ENCODE measurements around the gene PAX9.
"Not testable (repeated sequence)": the region's sequence is repeated elsewhere in the genome, so short reads cannot be mapped to it uniquely, and the experiment has no call there.

PAX9 gene

DNA sequence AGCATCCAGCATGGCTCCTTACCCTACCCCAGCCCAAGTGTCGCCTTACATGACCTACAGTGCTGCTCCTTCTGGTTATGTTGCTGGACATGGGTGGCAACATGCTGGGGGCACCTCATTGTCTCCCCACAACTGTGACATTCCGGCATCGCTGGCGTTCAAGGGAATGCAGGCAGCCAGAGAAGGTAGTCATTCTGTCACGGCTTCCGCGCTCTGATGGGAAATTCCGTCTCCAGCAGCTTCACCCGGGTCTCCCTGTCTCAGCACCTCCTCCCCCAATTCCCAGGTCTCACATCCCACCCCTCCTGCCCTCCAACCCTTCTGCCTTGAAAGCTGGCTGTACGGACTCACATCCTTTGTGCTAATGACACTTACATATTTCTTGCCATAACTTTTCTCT lies 14.6 kb downstream of the PAX9 start:
- DNase-seq: peak; percentile 93

DNA sequence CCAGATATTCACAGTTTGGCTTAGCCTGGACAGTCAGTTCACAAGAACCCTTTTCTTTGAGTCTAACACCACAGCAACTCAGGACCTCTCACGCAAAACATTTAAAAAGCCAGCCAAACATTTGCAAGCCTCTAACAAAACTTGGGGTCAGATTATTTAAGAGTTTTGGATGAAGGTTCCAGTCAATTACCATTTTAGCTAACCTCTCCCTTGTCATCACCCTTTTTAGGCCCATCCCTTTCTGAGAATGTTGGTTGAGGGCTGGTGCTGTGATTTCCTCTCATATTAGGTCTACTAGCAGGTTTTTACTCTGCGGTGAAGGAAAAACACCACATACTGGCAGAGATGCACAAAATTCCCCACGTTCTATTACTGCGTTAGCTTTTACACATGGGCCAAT lies 20.7 kb downstream of the PAX9 start:
- no peak for DNase-seq

DNA sequence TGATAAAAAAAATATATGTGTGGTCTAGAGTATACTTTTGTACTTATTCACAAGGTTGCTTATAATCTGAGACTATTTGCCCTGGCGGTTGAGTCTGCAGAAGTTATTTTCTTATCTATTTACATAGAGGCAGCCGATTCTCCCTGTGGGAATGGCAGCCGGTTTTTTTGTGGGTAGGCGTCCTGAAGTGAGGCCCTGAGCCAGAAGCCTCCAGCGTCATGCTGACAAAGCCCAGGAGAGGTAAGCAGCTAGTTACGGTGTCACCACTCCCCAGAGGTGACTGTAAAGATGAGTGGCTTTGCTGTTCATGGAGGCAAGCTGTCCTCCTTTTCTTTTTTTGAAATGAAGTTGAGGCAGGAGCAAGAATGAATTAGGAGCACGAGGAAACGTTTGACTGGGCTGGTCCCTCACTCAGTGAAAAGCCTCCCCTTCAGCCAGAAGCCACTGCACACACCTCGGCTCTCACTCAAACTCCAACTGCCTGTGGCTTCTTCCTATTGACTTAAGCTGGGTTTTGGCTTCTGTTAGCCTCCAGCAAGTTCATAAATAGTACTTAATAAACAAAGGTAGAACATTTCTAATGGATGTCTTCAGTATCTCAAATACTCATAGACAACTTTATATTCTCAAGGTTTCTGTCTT lies 21.5 kb downstream of the PAX9 start:
- peak; percentile 95 for DNase-seq

DNA sequence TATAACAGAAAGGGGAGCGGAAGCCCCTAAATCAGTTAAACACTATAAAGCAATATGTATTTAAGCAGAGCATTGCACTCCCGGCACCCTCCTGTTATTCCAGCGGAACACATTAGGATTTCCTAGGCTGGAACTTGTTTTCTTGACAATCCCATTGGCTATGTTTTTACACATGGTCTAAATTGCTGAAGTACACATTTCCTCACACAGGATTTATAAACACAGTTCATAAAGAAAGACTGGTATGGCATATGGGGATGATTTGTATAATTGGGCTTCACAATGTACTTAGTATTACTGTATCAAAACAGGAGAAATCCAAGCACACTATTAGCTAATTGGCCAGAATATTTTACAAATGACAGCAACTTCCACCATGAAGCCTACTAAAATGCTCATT lies 23.3 kb downstream of the PAX9 start:
- peak; percentile 49 for DNase-seq

DNA sequence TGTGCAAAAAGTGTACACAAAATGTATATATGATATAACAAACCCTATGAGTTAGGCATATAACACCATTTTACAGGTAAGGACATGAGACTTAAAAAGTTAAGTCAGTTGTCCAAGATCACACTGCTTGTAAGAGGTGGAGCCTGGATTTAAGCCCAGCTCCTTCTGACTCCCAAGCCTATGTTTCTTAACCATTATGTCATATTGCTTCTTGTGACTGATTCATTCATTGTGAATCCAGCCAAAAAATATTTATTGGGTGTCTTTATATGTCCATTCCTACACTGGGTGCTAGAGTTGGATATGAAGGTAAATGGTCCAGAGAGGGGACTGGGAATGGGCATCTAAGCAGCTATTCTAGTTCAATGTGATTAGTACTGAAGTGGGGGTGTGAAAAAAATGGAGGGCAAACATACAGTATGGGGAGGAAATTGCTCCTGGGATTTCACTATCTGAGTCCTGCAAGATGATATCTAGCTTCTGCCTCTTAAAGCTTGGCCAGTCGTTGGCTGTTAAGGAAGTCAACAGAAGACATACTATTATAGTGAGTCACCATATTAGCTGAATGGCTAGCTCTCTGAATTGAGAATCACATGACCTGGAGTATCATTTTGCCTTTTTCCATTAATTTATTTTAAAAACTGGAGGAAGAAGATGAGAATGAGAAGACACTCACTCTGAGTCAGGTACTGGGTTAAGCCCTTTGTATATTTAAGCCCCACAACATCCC lies 28.8 kb downstream of the PAX9 start:
- DNase-seq: no peak

DNA sequence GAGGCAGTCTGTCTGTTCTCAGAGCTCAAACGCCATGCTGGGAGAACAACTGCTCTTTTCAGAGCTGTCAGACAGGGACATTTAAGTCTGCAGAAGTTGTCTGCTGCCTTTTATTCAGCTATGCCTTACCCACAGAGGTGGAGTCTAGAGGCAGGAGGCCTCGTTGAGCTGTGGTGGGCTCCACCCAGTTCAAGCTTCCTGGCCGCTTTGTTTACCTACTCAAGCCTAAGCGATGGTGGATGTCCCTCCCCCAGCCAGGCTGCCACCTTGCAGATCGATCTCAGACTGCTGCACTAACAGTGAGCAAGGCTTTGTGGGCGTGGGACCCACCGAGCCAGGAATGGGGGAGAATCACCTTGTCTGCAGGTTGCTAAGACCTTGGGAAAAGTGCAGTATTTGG lies 37.8 kb downstream of the PAX9 start:
- not testable (repeated sequence) for DNase-seq

DNA sequence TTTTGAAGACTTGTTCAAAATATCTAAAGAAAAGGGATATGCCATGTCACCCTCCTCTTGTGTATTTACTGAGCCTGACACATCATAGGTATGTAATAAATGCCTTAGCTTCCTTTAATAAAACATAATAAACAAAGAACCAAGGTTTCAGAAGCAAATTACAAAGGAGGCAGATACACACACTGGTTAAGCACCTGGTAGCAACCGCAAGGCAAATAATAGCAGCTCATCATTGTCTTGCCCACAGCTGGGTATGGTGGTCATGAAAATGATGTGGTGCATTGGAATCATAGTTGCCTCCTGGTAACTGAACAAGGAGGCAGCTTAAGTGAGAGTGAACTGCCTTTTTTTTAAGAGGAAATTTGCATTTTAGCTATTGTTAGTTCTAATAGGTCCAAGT lies 39.0 kb downstream of the PAX9 start:
- no peak for DNase-seq

DNA sequence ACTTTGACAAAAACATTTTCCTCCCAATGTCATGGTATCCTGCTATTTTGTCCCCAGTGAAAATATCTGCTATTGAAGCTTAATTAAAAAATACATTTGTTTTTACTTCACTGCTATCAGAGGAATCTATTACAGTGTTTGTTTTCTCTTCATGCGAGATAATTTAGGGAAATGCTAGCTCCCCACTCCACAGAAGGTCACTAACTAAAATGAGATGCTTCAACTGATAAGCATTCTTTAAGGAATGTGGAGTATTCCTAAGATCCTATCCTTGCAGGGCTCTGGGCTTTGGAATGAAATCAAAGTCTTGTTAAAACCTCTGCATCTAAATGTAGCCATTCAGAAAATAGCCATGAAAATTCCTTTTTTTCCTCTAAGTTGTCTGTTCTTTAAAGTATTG lies 39.5 kb downstream of the PAX9 start:
- DNase-seq: no peak

DNA sequence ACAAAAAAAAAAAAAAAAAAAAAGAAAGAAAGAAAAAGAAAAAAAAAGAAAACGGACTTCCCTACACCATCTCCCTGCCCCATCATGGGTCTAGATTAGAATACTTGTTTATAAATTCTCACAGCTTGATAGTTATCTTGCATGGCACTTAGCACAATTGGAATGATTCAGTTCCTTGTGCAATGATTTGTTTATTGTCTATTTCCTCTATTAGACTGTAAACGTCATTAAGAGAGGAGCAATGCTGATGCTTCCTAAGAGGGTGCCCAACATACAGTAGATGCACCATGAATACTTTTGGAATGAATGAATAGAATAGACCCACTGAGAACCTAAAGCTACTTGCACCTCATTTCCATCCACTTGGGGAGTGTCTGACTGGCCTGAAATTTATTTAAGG lies 40.8 kb downstream of the PAX9 start:
- DNase-seq: no peak

DNA sequence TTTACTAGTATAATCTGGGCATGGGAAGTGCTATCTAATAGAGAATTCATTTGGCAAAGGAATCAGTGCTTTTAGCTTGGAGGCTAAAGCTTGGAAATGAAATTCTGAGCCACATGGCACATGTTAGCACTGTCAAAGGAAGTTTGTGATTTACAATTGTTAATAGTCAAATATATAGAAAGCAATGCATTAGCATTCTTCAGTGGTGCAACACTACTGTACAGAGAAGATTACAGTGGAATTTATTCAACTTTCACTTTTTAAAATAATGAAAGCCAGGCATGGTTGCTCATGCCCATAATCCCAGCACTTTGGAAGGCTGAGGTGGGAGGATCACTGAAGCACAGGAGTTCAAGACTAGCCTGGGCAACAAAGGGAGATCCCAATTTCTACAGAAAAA lies 45.9 kb downstream of the PAX9 start:
- no peak for DNase-seq

DNA sequence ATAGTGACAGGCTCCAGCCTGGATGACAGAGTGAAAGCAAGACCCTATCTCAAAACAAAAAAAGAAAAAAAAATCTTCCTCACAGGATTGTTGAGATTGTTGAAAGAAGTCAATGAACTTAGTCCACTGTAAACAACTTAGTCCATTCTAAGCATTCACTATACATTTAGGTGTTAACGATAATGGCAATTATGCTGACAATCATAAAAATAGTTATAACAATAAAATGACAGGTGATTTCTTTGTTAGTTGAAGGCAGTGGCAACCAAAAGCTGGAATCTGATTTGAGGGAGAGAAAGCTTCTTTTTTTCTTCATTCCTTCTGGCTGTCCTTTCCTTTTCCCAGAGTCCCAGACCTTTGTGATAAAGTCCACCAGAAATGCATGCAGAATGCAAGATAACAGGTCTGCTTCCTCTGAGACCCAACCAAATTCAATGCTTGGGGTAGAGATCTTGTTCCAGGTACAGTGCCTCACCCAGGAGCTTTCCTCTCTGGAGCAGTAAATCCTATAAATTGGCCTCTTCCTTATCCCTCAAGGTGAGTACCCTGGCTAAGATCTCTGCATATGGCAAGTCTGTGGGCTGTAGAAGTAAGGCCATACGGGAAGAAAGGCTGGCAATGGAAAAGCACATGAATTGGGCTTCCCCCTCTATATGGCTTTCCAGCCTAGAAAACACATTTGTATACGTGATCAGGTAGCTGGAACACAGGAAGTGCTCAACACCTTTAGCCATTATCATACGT lies 52.5 kb downstream of the PAX9 start:
- no peak for DNase-seq

DNA sequence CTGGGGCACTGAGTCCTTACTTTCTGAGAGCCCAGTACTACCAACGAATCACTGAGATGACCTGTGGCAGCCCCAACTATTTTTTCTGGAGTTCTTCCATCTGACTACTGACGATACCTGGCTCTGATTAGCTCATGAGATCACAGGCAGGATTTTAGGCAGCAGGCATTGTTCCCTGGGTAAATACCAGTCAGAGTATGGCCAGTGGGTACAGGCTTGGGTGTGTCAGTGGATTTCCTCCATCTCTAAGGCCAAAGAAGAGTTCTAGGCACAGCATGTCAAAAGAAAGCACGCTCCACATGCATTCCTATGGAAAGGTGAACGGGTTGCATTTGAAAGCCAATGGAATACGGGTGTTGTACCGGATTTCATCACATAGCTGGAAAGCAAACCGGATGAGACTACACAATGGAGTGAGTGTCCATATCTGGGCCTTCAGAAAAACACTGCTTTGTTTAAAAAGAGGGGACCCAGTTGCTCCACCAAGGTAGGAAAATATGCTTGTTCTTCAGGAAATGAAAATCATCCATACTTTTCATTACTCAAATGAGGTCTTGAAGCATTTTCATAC lies 55.0 kb downstream of the PAX9 start:
- no peak for DNase-seq

DNA sequence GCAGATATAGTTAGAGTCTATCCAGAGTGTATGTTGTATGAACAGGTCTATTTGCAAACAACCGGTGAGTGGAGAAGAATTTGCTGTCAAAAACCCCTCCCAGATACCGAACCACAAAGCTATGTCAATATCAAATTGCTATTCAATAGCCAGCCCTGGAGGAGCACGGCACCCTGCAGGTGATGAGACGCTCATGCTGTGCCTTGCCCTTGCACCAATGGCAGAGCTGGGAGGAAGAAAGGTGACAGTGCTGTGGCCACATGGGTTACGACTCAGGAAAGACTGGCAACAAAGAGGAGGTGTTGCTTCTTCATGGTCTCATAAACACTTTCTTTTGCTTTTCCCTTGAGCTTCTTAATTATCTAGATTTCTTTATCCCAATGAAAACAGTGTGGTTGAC lies 55.7 kb downstream of the PAX9 start:
- no peak for DNase-seq

DNA sequence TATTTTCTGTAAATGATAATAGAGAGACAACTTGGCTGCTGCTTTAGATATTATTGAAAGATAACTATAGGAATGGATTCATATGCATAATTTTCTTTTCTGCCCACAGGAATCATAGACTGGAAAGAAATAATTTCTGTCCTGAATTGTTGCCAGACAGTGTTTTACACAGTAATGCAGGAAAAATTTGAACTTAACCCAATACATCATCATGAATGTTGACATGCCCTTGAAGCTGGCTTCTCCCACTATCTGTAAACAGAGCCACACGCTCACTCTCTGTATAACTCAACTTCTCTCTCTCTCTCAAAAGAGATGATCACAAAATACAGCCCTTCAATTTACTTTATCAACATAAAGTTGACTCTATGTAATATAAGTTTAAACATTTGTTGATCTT lies 56.6 kb downstream of the PAX9 start:
- DNase-seq: no peak

DNA sequence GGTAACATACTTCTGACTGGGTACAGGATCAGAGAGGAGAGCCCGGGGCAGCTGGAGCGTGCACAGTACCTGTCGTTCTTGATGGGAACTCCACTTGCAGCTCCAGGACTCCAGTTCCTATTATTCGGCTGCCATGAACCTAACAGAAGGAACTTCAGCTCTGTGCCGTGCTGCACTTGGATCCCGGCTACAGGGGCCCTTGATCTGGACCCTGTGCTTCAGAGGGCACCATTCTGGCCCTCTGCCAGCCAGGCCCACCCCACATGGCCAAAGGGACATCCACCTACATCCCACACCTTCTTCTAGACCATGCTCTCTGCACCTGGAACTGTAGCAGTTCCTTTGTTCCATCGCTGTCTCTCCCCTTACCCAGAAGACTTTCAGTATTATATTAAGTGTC lies 58.2 kb downstream of the PAX9 start:
- no peak for DNase-seq

DNA sequence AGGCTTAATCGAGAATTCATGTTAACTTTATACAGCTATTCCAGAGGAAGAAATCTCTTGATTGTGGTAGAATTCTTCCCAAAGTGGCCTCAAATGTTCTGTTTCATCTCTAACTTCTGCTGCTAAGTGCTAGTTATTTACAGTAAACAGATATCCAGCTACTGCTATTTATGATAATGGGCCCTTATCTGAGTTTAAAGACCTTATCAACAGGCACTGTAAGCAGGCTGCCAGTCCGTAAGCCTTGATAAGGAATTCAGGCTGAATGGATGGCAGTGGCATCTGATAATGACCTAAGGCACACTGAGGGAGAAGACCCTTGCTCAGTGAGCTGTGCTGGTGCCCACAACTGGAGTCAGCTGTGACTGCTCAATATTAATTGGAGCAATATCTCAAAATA lies 59.0 kb downstream of the PAX9 start:
- DNase-seq: no peak

DNA sequence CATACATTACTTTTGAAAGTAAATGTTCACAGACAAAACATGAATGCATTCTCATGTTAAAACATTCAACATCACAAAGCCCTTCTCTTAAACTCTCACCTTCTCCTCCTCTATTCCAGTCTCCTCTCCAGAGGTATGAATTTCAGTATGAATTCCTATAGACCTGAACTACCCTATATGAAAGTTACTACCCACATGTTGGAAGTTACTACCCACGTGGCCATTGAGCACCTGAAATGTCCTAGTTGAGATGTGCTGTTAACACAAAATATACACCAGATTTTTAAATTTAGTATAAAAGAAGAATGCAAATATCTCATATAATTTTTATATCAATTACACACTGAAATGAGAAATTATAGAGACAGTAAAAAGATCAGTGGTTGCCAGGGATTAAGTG lies 60.2 kb downstream of the PAX9 start:
- DNase-seq: no peak

DNA sequence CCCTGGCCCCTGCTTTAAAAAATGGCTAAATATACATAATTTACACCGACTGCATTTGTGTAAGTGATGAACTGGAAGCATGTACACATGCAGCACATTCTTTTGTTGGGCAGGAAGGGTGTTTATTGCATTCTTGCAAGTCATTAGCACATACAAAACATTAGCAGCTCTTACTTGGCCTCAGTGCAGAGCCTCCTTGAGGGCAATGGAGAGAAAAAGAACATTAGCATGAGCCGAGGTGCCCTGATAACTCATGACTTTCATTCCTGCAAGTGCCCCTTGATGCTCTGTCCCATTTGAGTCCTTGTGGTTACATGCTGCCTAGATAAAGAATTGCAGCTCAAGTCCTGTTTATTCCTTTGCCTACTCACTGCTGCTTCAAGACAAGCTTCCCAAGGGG lies 61.9 kb downstream of the PAX9 start:
- no peak for DNase-seq

DNA sequence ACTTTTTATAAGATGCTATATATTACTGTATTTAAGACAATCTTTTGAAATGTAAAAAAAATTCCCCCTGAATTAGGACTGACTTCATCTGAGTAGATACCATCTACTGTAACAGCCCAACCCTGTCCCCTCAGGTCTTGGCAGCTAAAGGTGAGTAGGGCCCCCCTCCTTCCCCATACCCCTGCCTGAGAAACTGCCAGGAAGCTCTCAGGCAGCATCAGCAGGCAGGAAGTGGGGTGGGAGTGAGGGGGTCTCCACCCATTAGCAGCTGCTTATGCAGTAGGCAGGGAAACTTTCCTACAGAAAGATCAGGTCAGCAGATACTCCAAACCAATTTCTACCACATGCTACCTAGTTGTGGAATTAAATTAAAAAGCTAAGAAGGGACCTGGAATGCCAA lies 62.5 kb downstream of the PAX9 start:
- DNase-seq: no peak

DNA sequence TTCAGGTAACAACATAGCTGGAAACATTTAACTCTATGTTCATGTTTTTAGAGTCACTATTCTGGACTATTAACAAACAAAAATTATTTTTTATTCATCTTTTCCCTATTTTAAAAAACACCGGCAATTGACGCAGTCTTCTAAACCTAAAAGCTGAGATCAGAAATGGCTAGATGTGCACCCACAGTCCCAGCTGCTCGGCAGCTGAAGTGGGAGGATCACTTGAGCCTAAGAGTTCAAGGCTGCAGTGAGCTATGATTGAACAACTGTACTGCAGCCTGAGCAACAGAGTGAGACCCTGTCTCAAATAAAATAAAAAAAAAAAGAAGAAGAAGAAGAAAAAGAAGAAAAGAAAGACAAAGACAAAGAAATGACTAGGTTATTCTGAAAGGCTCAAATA lies 64.5 kb downstream of the PAX9 start:
- no peak for DNase-seq

All from DMS79 treated with DMSO at 0.1 percent for 48 hours (cell line).